Motor neuron (in vitro differentiated cells): ENCODE measurements around the gene GOSR2. TPM values are rescaled to one million over a fixed set of nuclear protein-coding genes. Genes with fewer than 3 reads are reported as not detected.
"Not testable (repeated sequence)": the region's sequence is repeated elsewhere in the genome, so short reads cannot be mapped to it uniquely, and the experiment has no call there.

Experiments used
- ATAC-seq, 8 experiments: fragments of 200-7000 bp; cut with Tn5 transposase; replicated peaks in 6 of 8; 2 replicates each; pipeline ENCODE4 v1.8.0; 2021; ENCODE audit warnings: mild to moderate bottlenecking in 8 of 8, moderate library complexity in 8 of 8
- H3K27ac ChIP-seq, 2 donors: fragments of 250-450 bp; sonication (Bioruptor Pico); 2 replicates each; pipeline ENCODE4 v1.9.0; 2021; ENCODE audit warnings: antibody characterized with exemption in 2 of 2, mild to moderate bottlenecking in 2 of 2, moderate library complexity in 1 of 2
- H3K4me1 ChIP-seq, 2 donors: fragments of 250-450 bp; sonication (Bioruptor Pico); replicated peaks in 1 of 2; 2 replicates each; pipeline ENCODE4 v1.6.1; 2021; ENCODE audit warnings: antibody characterized with exemption in 2 of 2, mild to moderate bottlenecking in 2 of 2, moderate library complexity in 1 of 2
- H3K4me3 ChIP-seq, 5 donors: fragments of 250-450 bp; sonication (Bioruptor Pico); 2 replicates each; pipeline ENCODE4 v1.9.0; 2021; ENCODE audit warnings: antibody characterized with exemption in 5 of 5, mild to moderate bottlenecking in 5 of 5, moderate library complexity in 4 of 5
- WGBS, 10 experiments: fragments of 450-650 bp; shearing (Covaris generic); methylation state at CpG; one replicate each; pipeline ENCODE4 v1.0.0; 2022; 5-methylcytosine and 5-hydroxymethylcytosine counted together
- in situ Hi-C, 9 experiments: fragments of 400-800 bp; cut with MboI; loops; one replicate each; pipeline ENCODE4 v1.15.0; 2021; ENCODE audit warnings: low sequenced_read_pairs in 9 of 9, low pct_unique_long_range_greater_than_20kb in 2 of 9; ENCODE audit not compliant: unreplicated experiment in 9 of 9
- total RNA-seq, 8 experiments: library from RNA; unstranded; fragments of 300-600 nt; gene quantifications; 2 replicates each; pipeline versions ENCODE4 v1.2.3 to v1.2.4, GENCODE V29; 2022

GOSR2 gene
- total RNA-seq, 8 experiments from 2014 or later = 32.2 to 77.0 (median 45.1) TPM

- peak overlapping the region in 4 of 5 donors; percentile 35 to 37 (median 36) for H3K4me3 ChIP-seq
- H3K27ac ChIP-seq = no peak overlapping the region
- peak in 1 of 8 experiments; percentile 6 for ATAC-seq
- peaks cover 5% of the 10 kb centered on the region in 2 donors for H3K4me1 ChIP-seq
- in situ Hi-C loops = no loop called here
- WGBS, 10 experiments = 11 to 47% (median 25%) methylated on average over 1 to 13 of the region's 36 CpGs; no CpG with 5 or more reads in 1 of the 10 experiments
These were observed 55.0 kb downstream of the GOSR2 start for GRCh38 chr17:46977750-46978488.

GRCh38 chr17:46978489-46979146 is 55.7 kb downstream of the GOSR2 start:
- peaks cover 5% of the 10 kb centered on the region in 2 donors for H3K4me1 ChIP-seq
- 1 to 10% (median 3%) methylated on average over 2 to 16 of the region's 83 CpGs; no CpG with 5 or more reads in 7 of the 10 experiments for WGBS, 10 experiments
- H3K4me3 ChIP-seq = peak overlapping the region; percentile 30 to 37 (median 36)
- no peak overlapping the region for H3K27ac ChIP-seq
- ATAC-seq = peak; percentile 45 to 70 (median 55)
- in situ Hi-C loops = no loop called here

- peak within 1 kb of the TSS; percentile 30 to 37 (median 36) for H3K4me3 ChIP-seq
- in situ Hi-C loops = no loop called here
- peak; percentile 67 to 82 (median 80) for ATAC-seq
- WGBS, 10 experiments = 0 to 28% (median 6%) methylated on average over 1 to 13 of the region's 57 CpGs; no CpG with 5 or more reads in 1 of the 10 experiments
- peaks cover 5% of the 10 kb centered on the region in 2 donors for H3K4me1 ChIP-seq
- no peak within 1 kb of the TSS for H3K27ac ChIP-seq
These were observed 56.3 kb downstream of the GOSR2 start, which contains the start of gene RPRML for GRCh38 chr17:46979147-46979863. Gene RPRML, minus strand, starts transcription at chr17:46979253. Its CDS starts 246 bp downstream, at chr17:46979007.

- ATAC-seq = no peak
- in situ Hi-C loops = no loop called here
These were observed 59.6 kb downstream of the GOSR2 start for GRCh38 chr17:46982577-46982976.

GRCh38 chr17:46983782-46984181 is 60.8 kb downstream of the GOSR2 start:
- no peak for ATAC-seq
- Histone ChIP-seq H3K4me1 (no peaks in the 10 kb centered on the region), H3K4me3 (no peak overlapping the region), H3K27ac (no peak overlapping the region)
- in situ Hi-C loops = no loop called here
- 0 to 100% (median 50%) methylated on average over 1 to 6 of the region's 6 CpGs; no CpG with 5 or more reads in 3 of the 10 experiments for WGBS, 10 experiments

More at GRCh38 chr17:46982577-46982976, 59.6 kb downstream of the GOSR2 start:
- no peak overlapping the region for H3K4me3 ChIP-seq
- no peak overlapping the region for H3K27ac ChIP-seq
- WGBS, 10 experiments = 27 to 93% (median 81%) methylated on average over 2 to 5 of the region's 6 CpGs; no CpG with 5 or more reads in 3 of the 10 experiments
- peaks cover under 1 to 3% of the 10 kb centered on the region in 2 donors for H3K4me1 ChIP-seq

GRCh38 chr17:46984341-46984740 is 61.4 kb downstream of the GOSR2 start:
- no peak overlapping the region for H3K27ac ChIP-seq
- no peaks in the 10 kb centered on the region for H3K4me1 ChIP-seq
- WGBS, 10 experiments = 25 to 100% (median 92%) methylated on average over 1 to 3 of the region's 6 CpGs; no CpG with 5 or more reads in 6 of the 10 experiments
- no peak overlapping the region for H3K4me3 ChIP-seq
- no peak for ATAC-seq
- in situ Hi-C loops = no loop called here

GRCh38 chr17:46984892-46985291 is 61.9 kb downstream of the GOSR2 start:
- no peaks in the 10 kb centered on the region for H3K4me1 ChIP-seq
- WGBS, 10 experiments = 0 to 88% (median 77%) methylated on average over 1 to 5 of the region's 5 CpGs; no CpG with 5 or more reads in 1 of the 10 experiments
- no peak overlapping the region for H3K27ac ChIP-seq
- in situ Hi-C loops = no loop called here
- no peak for ATAC-seq
- H3K4me3 ChIP-seq = no peak overlapping the region

GRCh38 chr17:46986366-46986765 is 63.4 kb downstream of the GOSR2 start:
- H3K27ac ChIP-seq = no peak overlapping the region
- 36 to 100% (median 91%) methylated on average over 2 to 6 of the region's 7 CpGs; no CpG with 5 or more reads in 2 of the 10 experiments for WGBS, 10 experiments
- no peak overlapping the region for H3K4me3 ChIP-seq
- no peaks in the 10 kb centered on the region for H3K4me1 ChIP-seq
- no peak for ATAC-seq
- in situ Hi-C loops = no loop called here

GRCh38 chr17:46987927-46988326 is 65.0 kb downstream of the GOSR2 start:
- H3K27ac ChIP-seq, H3K4me3 ChIP-seq, ATAC-seq, in situ Hi-C loops, H3K4me1 ChIP-seq: not testable (repeated sequence)
- WGBS, 10 experiments = 0 to 88% (median 70%) methylated on average over 1 to 5 of the region's 5 CpGs; no CpG with 5 or more reads in 4 of the 10 experiments

- ATAC-seq = no peak
- Histone ChIP-seq H3K4me3 (no peak overlapping the region), H3K27ac (no peak overlapping the region), H3K4me1 (no peaks in the 10 kb centered on the region)
- in situ Hi-C loops = no loop called here
- WGBS, 10 experiments = 33 to 100% (median 67%) methylated on average over 1 to 9 of the region's 11 CpGs; no CpG with 5 or more reads in 1 of the 10 experiments
These were observed 66.9 kb downstream of the GOSR2 start for GRCh38 chr17:46989637-46990431.

- peak in 4 of 8 experiments; percentile 36 to 63 (median 54) for ATAC-seq
- 0 to 100% (median 71%) methylated on average over 1 of the region's 1 CpG; no CpG with 5 or more reads in 3 of the 10 experiments for WGBS, 10 experiments
- Histone ChIP-seq H3K27ac (no peak overlapping the region), H3K4me3 (no peak overlapping the region), H3K4me1 (no peaks in the 10 kb centered on the region)
- in situ Hi-C loops = no loop called here
These were observed 68.7 kb downstream of the GOSR2 start for GRCh38 chr17:46991617-46992016.
